SK-N-SH (cell line): ENCODE data around the gene UMODL1. TPM values are rescaled to one million over a fixed set of nuclear protein-coding genes. Genes with fewer than 3 reads are reported as not detected.
A peak's percentile ranks its signal among the peaks of the same experiment; 100 is the strongest.

Experiments
- CTCF ChIA-PET: fragments of 300-600, 350-600 bp; formaldehyde crosslinking; extraction: SDS; loops from one replicate; lab custom pipeline; 2021; lab: Yijun Ruan, JAX
- POLR2A ChIA-PET: fragments of 350-600 bp; sonication (Branson Sonifier 250); formaldehyde crosslinking; extraction: SDS; loops from one replicate; lab custom pipeline; 2020; ENCODE audit warnings: antibody characterized with exemption, inconsistent platforms; lab: Yijun Ruan, JAX
- DNase-seq: peaks from one replicate; pipeline ENCODE4 v3.0.0; 2012
- H2AFZ ChIP-seq: fragments of 200-600 bp; sonication (generic); 2 replicates; pipeline ENCODE4 v1.8.1; 2016; ENCODE audit warnings: antibody characterized with exemption, mild to moderate bottlenecking, low read depth
- H3F3A ChIP-seq: fragments of 200-600 bp; sonication (generic); replicated peaks from 2 replicates; pipeline ENCODE3; 2016; ENCODE audit warnings: antibody characterized with exemption, mild to moderate bottlenecking; ENCODE audit not compliant: insufficient read depth
- H3K27ac ChIP-seq, 2 experiments: fragments of 200-500 bp in 1 of 2; fragments of 200-600 bp in 1 of 2; sonication (Bioruptor generic) in 1 of 2; sonication (generic), shearing (Covaris generic) in 1 of 2; 2 replicates each; pipeline versions ENCODE4 v1.5.1 to v1.6.1; 2014 to 2016; ENCODE audit warnings: low read depth in 2 of 2, inconsistent platforms in 1 of 2, low read length in 1 of 2, mild to moderate bottlenecking in 1 of 2, mixed read lengths in 1 of 2
- H3K27me3 ChIP-seq: fragments of 200-600 bp; sonication (generic), shearing (Covaris generic); 2 replicates; pipeline ENCODE4 v1.6.1; 2016; ENCODE audit warnings: mixed run types; ENCODE audit not compliant: insufficient read depth
- H3K36me3 ChIP-seq, 2 experiments: fragments of 200-500 bp in 1 of 2; fragments of 200-600 bp in 1 of 2; sonication (Bioruptor generic) in 1 of 2; sonication (generic) in 1 of 2; replicated peaks in 1 of 2; 2 replicates each; pipeline versions ENCODE3 to v1.5.1; 2014 to 2016; ENCODE audit warnings: low read length in 1 of 2, mild to moderate bottlenecking in 1 of 2; ENCODE audit not compliant: insufficient read depth in 2 of 2, control insufficient read depth in 1 of 2
- H3K4me1 ChIP-seq, 2 experiments: fragments of 200-500 bp in 1 of 2; fragments of 200-600 bp in 1 of 2; sonication (Bioruptor generic) in 1 of 2; sonication (generic), shearing (Covaris generic) in 1 of 2; 2 replicates each; pipeline versions ENCODE4 v1.5.1 to v1.6.1; 2014 to 2016; ENCODE audit warnings: low read depth in 1 of 2, low read length in 1 of 2, mixed run types in 1 of 2; ENCODE audit not compliant: insufficient read depth in 2 of 2, control insufficient read depth in 1 of 2
- H3K4me2 ChIP-seq: fragments of 200-600 bp; sonication (generic), shearing (Covaris generic); 2 replicates; pipeline ENCODE4 v1.6.1; 2017; ENCODE audit warnings: mixed run types
- H3K4me3 ChIP-seq, 2 experiments: fragments of 200-500 bp in 1 of 2; fragments of 200-600 bp in 1 of 2; sonication (Bioruptor generic) in 1 of 2; sonication (generic), shearing (Covaris generic) in 1 of 2; 2 replicates each; pipeline versions ENCODE4 v1.5.1 to v1.8.1; 2014 to 2016; ENCODE audit warnings: low read depth in 2 of 2, inconsistent platforms in 1 of 2, low read length in 1 of 2, mild to moderate bottlenecking in 1 of 2, mixed read lengths in 1 of 2, moderate library complexity in 1 of 2
- H3K79me2 ChIP-seq: fragments of 200-600 bp; sonication (generic); 2 replicates; pipeline ENCODE4 v1.8.1; 2017; ENCODE audit warnings: mild to moderate bottlenecking; ENCODE audit not compliant: insufficient read depth
- H3K9ac ChIP-seq: fragments of 200-600 bp; sonication (generic); 2 replicates; pipeline ENCODE4 v1.6.1; 2017; ENCODE audit warnings: mixed run types
- H3K9me2 ChIP-seq: fragments of 200-600 bp; sonication (generic); 2 replicates; pipeline ENCODE4 v1.6.1; 2017; ENCODE audit warnings: mixed run types
- H3K9me3 ChIP-seq: fragments of 200-600 bp; sonication (generic); 2 replicates; pipeline ENCODE4 v1.6.1; 2017; ENCODE audit warnings: mixed run types, mild to moderate bottlenecking, moderate library complexity
- H4K20me1 ChIP-seq: fragments of 200-600 bp; sonication (generic); 2 replicates; pipeline ENCODE4 v1.6.1; 2017; ENCODE audit warnings: mild to moderate bottlenecking, mixed run types; ENCODE audit not compliant: insufficient read depth
- CHD2 ChIP-seq: fragments of 150-350 bp; IDR thresholded peaks from 2 replicates; pipeline ENCODE4 v1.6.1; 2018; ENCODE audit warnings: low read length; ENCODE audit not compliant: partially characterized antibody
- EP300 ChIP-seq, 2 experiments: IDR thresholded peaks; 2 replicates each; pipeline versions ENCODE4 v1.4.0 to v1.6.1; 2012; ENCODE audit warnings: borderline replicate concordance in 1 of 2, low read depth in 1 of 2, low read length in 1 of 2
- EZH2phosphoT487 ChIP-seq: fragments of 200-600 bp; sonication (generic); IDR thresholded peaks from 2 replicates; pipeline ENCODE4 v1.6.1; 2017; ENCODE audit warnings: low read depth, mixed run types, mild to moderate bottlenecking, antibody characterized with exemption, moderate library complexity, borderline replicate concordance
- GABPA ChIP-seq: IDR thresholded peaks from 2 replicates; pipeline ENCODE4 v1.4.0; 2012; ENCODE audit warnings: low read depth, mild to moderate bottlenecking
- GATA2 ChIP-seq: sonication (generic); formaldehyde crosslinking; IDR thresholded peaks from 2 replicates; pipeline ENCODE4 v1.5.0; 2020; ENCODE audit warnings: mild to moderate bottlenecking, missing genetic modification reagents
- MXI1 ChIP-seq: IDR thresholded peaks from 2 replicates; pipeline ENCODE4 v1.6.1; 2012; ENCODE audit warnings: mild to moderate bottlenecking, low read depth, low read length, improper control_type of control experiment
- NFIC ChIP-seq: IDR thresholded peaks from 2 replicates; pipeline ENCODE4 v1.4.0; 2012; ENCODE audit warnings: borderline replicate concordance
- NRF1 ChIP-seq: IDR thresholded peaks from 2 replicates; pipeline ENCODE4 v1.6.1; 2012; ENCODE audit warnings: low read depth, mild to moderate bottlenecking, low read length
- PBX3 ChIP-seq: IDR thresholded peaks from 2 replicates; pipeline ENCODE4; 2012
- RXRA ChIP-seq: IDR thresholded peaks from 2 replicates; pipeline ENCODE4 v1.4.0; 2012; ENCODE audit warnings: low read depth, mild to moderate bottlenecking, borderline replicate concordance
- WGBS: methylation state at CpG from one replicate; pipeline ENCODE4 v1.1.6; 2017; ENCODE audit warnings: low lambda C conversion rate; 5-methylcytosine and 5-hydroxymethylcytosine counted together
- polyA plus RNA-seq, 3 experiments: library from polyadenylated mRNA; depleted of rRNA; stranded (reverse); fragments of >200 nt; gene quantifications; 2 replicates each; pipeline ENCODE4 v1.2.3, GENCODE V29; 2012
- TF ChIP-seq, protein P1 (sequence below): fragments of 150-350 bp; IDR thresholded peaks from 2 replicates; pipeline ENCODE4 v1.6.1; 2016; ENCODE audit warnings: mild to moderate bottlenecking, low read depth, low read length
- TF ChIP-seq, protein P2 (sequence below): IDR thresholded peaks from 2 replicates; pipeline ENCODE4 v1.4.0; 2012; ENCODE audit warnings: low read depth, borderline replicate concordance

UMODL1 gene
- polyA plus RNA-seq, 1 of the 3 experiments (the other 2 are of a cell fraction), result not detected

DNA sequence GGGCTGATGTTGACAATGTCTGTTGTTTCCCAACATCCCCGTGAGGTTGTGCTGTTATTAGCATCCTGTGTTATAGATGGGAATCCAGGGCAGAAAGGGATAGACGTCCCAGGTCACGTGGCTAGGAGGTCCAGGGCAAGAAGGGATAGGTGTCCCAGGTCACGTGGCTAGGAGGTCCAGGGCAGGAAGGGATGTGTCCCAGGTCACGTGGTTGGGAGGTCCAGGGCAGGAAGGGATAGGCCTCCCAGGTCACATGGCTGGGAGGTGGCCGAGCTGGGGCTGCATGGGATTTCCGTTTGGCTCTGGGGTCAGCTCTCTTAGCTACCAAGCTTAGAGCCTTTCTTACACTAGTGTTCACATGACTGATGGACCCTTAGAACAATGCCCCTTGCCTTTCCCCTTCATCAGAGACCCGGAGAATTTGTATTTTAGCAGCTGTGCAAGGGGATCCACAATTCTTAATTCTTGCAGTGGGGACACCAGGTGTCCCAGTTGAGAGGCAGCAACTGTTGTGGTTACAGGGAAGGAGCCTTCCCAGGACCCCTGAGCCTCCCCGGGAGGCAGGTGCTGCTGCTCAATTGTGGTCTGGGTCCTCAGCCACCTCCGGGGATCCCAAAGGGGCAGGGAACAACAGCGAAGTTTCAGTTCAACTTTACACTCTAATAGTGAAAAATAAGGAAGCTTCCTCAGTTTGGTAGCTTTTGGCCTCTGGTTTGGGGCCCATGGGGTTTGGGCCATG is 69.2 kb downstream of the UMODL1 start:
- no peak for DNase-seq
- TF ChIP-seq GABPA (no peak), GATA2 (CRISPR knock-in tag) (no peak)
- TF ChIP-seq, protein P1, sequence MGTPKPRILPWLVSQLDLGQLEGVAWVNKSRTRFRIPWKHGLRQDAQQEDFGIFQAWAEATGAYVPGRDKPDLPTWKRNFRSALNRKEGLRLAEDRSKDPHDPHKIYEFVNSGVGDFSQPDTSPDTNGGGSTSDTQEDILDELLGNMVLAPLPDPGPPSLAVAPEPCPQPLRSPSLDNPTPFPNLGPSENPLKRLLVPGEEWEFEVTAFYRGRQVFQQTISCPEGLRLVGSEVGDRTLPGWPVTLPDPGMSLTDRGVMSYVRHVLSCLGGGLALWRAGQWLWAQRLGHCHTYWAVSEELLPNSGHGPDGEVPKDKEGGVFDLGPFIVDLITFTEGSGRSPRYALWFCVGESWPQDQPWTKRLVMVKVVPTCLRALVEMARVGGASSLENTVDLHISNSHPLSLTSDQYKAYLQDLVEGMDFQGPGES, result no peak
- TF ChIP-seq, protein P2, sequence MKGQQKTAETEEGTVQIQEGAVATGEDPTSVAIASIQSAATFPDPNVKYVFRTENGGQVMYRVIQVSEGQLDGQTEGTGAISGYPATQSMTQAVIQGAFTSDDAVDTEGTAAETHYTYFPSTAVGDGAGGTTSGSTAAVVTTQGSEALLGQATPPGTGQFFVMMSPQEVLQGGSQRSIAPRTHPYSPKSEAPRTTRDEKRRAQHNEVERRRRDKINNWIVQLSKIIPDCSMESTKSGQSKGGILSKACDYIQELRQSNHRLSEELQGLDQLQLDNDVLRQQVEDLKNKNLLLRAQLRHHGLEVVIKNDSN, result peak; percentile 51; the same call in 1 of the 2 replicates
- no peaks in the 10 kb centered on the region; the same call in 1 of the 2 replicates for H3K27me3 ChIP-seq
- H4K20me1 ChIP-seq, result no peaks in the 10 kb centered on the region
- H3K4me2 ChIP-seq, result no peak overlapping the region
- H3F3A ChIP-seq, result no peaks in the 10 kb centered on the region
- H3K27ac ChIP-seq, result no peak overlapping the region
- ChIA-PET POLR2A (no interaction called here), CTCF (interaction anchor here (1.0 to 2.9 kb wide), 4 partner anchors 23 to 324 kb away, joined by 3 to 13 read pairs (median 4); no protein-coding TSS in a partner anchor)
- no peaks in the 10 kb centered on the region for H3K36me3 ChIP-seq
- no peaks in the 10 kb centered on the region for H3K9me3 ChIP-seq
- H3K4me1 ChIP-seq, result no peaks in the 10 kb centered on the region
- no peak overlapping the region for H3K9ac ChIP-seq
- 37% methylated on average over 8 of the region's 11 CpGs for WGBS
- no peak overlapping the region for H2AFZ ChIP-seq
- no peaks in the 10 kb centered on the region for H3K9me2 ChIP-seq
- H3K4me3 ChIP-seq, result no peak overlapping the region
- H3K79me2 ChIP-seq, result no peaks in the 10 kb centered on the region

DNA sequence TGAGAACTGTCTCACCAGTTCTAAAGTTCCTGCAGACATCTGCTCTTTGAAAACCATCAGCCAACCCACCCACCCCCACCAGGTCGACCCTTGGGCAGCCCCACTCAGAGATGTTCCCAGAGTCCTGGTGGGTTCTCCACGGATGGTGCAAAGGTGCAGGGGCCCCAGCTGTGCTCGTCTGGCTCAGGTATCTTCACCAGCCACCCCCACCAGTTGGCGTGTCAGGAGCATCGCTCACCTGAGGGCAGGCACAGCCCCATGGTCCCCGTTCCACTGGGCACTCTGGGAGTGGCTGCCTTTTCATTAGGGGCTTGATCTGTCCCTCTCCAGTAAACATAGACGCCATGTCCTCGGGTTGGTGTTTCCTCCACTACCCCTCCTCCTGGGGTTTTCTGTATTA is 70.5 kb downstream of the UMODL1 start:
- no peaks in the 10 kb centered on the region for H3F3A ChIP-seq
- H3K9me2 ChIP-seq, result no peaks in the 10 kb centered on the region
- peaks cover 0 to 5% of the 10 kb centered on the region in 2 experiments; a peak in 1 of 4 replicates for H3K4me1 ChIP-seq
- DNase-seq, result no peak
- H4K20me1 ChIP-seq, result no peaks in the 10 kb centered on the region
- CTCF ChIA-PET, result interaction anchor here (1.4 kb wide), 1 partner anchor 309 kb away, joined by 3 read pairs; no protein-coding TSS in a partner anchor
- H3K79me2 ChIP-seq, result no peaks in the 10 kb centered on the region
- no peak overlapping the region for H3K4me3 ChIP-seq
- TF ChIP-seq NFIC (no peak), NRF1 (no peak), EP300 (IDR thresholded peaks at IDR 0.05; ENCODE audit: borderline replicate concordance in 1 of 2, low read depth in 1 of 2, low read length in 1 of 2) (no peak), CHD2 (no peak), PBX3 (no peak), MXI1 (no peak), EZH2phosphoT487 (no peak), RXRA (no peak)
- TF ChIP-seq, protein P1, result no peak
- POLR2A ChIA-PET, result no interaction called here
- no peak overlapping the region for H2AFZ ChIP-seq
- H3K36me3 ChIP-seq, result no peaks in the 10 kb centered on the region
- H3K4me2 ChIP-seq, result no peak overlapping the region
- H3K27ac ChIP-seq, result no peak overlapping the region
- H3K27me3 ChIP-seq, result no peaks in the 10 kb centered on the region
- 44% methylated on average over 8 of the region's 8 CpGs for WGBS
- no peaks in the 10 kb centered on the region for H3K9me3 ChIP-seq
- H3K9ac ChIP-seq, result no peak overlapping the region
